ENCODE data around the gene CCDC50. TPM values are rescaled to one million over a fixed set of nuclear protein-coding genes. Genes with fewer than 3 reads are reported as not detected.

CCDC50 gene
- total and polyA plus RNA-seq, 10 of the 15 experiments (the other 5 are each of a cell fraction or from before 2014, with no cell fraction given), result 46.7 to 150 (median 125) TPM

DNA sequence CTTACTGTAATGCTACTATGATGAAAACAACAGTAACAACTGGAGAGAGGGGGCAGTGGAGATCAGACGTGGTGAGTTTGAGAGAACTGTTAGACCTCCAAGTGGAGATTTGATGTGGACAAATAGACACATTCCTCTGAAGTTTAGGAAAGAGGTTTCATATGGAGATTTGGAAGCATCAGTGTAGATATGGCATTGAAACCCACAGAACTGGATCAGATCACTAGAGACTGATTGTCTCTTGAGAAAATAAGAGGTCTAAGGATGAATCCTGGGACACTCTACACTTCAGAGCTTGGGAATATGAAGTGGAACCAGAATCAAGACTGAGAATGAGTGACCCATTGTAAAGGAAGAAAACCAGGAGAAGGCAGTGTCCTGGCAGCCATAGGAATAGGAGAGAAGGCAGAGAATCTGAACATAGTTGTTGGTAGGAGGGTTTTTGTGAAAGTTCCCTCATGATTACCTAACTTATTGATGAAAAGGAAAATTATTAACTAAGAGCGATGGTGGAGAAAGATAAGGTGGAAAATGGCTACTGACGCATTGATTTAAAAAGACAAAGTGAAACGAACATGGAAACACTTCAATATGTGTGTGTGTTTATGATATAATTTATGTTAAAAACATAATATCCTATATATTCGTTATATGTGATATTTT lies 102.1 kb downstream of the CCDC50 start:
- H3K4me3 ChIP-seq, result no peak overlapping the region
- no peak overlapping the region for H3K27ac ChIP-seq (ENCODE audit: control insufficient read depth, insufficient read depth)
- WGBS (ENCODE audit: insufficient coverage, insufficient replicate concordance, low lambda C conversion rate, missing lambda C conversion rate), result 39% methylated on average over 5 of the region's 5 CpGs
- no peak overlapping the region for H2AFZ ChIP-seq (ENCODE audit: control insufficient read depth, low read depth, low read length)
- POLR2A ChIA-PET, result no interaction called here
- DNase-seq (ENCODE audit: low read depth, low spot score) (no peak), ATAC-seq (no peak), FAIRE-seq (no peak)
- no peak overlapping the region for H3K4me2 ChIP-seq (ENCODE audit: control insufficient read depth, insufficient read depth)
- in situ Hi-C loops (cut with MboI), result no loop called here
- H3K9ac ChIP-seq (ENCODE audit: control insufficient read depth, insufficient read depth, low read length), result no peak overlapping the region
- H3K79me2 ChIP-seq (ENCODE audit: control insufficient read depth, insufficient read depth, low read length), result no peaks in the 10 kb centered on the region
- H3K27me3 ChIP-seq (replicated peaks in 1 of 2; ENCODE audit: control insufficient read depth in 2 of 2, insufficient read depth in 2 of 2, low read length in 1 of 2), result no peaks in the 10 kb centered on the region; a peak in 1 of 4 replicates
- H3K36me3 ChIP-seq (ENCODE audit: control insufficient read depth in 2 of 2, insufficient read depth in 2 of 2, low read length in 1 of 2), result no peaks in the 10 kb centered on the region
- CTCF ChIA-PET, result no interaction called here
- intact Hi-C loops (cut with micrococcal nuclease; ENCODE audit: unreplicated experiment), result no loop called here
- SMC1A ChIA-PET (ENCODE audit: uncharacterized antibody, unreplicated experiment), result no interaction called here
- H4K20me1 ChIP-seq (ENCODE audit: control insufficient read depth, insufficient read depth), result no peaks in the 10 kb centered on the region
- H3K4me1 ChIP-seq (ENCODE audit: control insufficient read depth, insufficient read depth, low read length), result no peaks in the 10 kb centered on the region
- no peaks in the 10 kb centered on the region for H3K9me3 ChIP-seq (replicated peaks; ENCODE audit: control insufficient read depth, insufficient read depth, low read length)
- no TSS peak for BruUV-seq (replicated peaks)
- RAD21 ChIA-PET (ENCODE audit: unreplicated experiment), result no interaction called here
- TF ChIP-seq RBBP5 (conservative IDR thresholded peaks at IDR 0.05) (no peak), REST (IDR thresholded peaks at IDR 0.05; ENCODE audit: low read depth, low read length) (no peak), SUPT20H (IDR thresholded peaks at IDR 0.05; ENCODE audit: borderline replicate concordance, control insufficient read depth, low read depth, low read length) (no peak), NFIC (IDR thresholded peaks at IDR 0.05; ENCODE audit: low read depth, low read length) (no peak), ZBTB11 (CRISPR knock-in tag; IDR thresholded peaks at IDR 0.05) (no peak), ZNF207 (IDR thresholded peaks at IDR 0.05; ENCODE audit: borderline replicate concordance) (no peak), WRNIP1 (IDR thresholded peaks at IDR 0.05; ENCODE audit: borderline replicate concordance, low read depth, low read length) (no peak), PBX3 (IDR thresholded peaks at IDR 0.05; ENCODE audit: insufficient replicate concordance, low read depth, low read length) (no peak), ASH2L (IDR thresholded peaks at IDR 0.05; ENCODE audit: borderline replicate concordance, low read depth) (no peak), FOXK2 (IDR thresholded peaks at IDR 0.05) (no peak), RFX5 (IDR thresholded peaks at IDR 0.05; ENCODE audit: low read depth, low read length) (no peak), ZNF217 (IDR thresholded peaks at IDR 0.05) (no peak), POLR2A (IDR thresholded peaks at IDR 0.05; ENCODE audit: low read depth, low read length) (no peak), SIN3A (IDR thresholded peaks at IDR 0.05; ENCODE audit: low read depth, low read length) (no peak), ZNF274 (IDR thresholded peaks at IDR 0.05; ENCODE audit: insufficient read depth, insufficient read length) (no peak), NFYB (IDR thresholded peaks at IDR 0.05; ENCODE audit: insufficient read depth, low read depth, low read length) (no peak)

All from GM12878 (cell line).